ENCODE results near the gene CLN5.

- TF ChIP-seq CTCF (IDR thresholded peaks at IDR 0.05) = no peak
- TF ChIP-seq POLR2A (IDR thresholded peaks at IDR 0.05) = no peak
Observed at GRCh38 chr13:76958841-76959432, 32.9 kb upstream of the CLN5 start.

Data from adrenal gland (tissue), 5 donors.